CD4-positive, alpha-beta memory T cell (primary cell): Measurements from ENCODE around the gene IFITM1. TPM values are rescaled to one million over a fixed set of nuclear protein-coding genes. Genes with fewer than 3 reads are reported as not detected.

ENCODE experiments used
- CTCF ChIA-PET: fragments of 350-600 bp; sonication (Branson Sonifier 250); formaldehyde crosslinking; loops from one replicate; lab custom pipeline; 2021; ENCODE audit warnings: inconsistent platforms; ENCODE audit not compliant: partially characterized antibody; lab: Charles Lee
- POLR2A ChIA-PET: fragments of 350-600 bp; sonication (Branson Sonifier 250); formaldehyde crosslinking; loops from one replicate; lab custom pipeline; 2021; ENCODE audit not compliant: partially characterized antibody; lab: Charles Lee
- DNase-seq, 5 donors: peaks; one replicate each; pipeline versions ENCODE4 v3.0.0 to v3.0.0-alpha.2; 2020 to 2022; ENCODE audit warnings: mixed read lengths in 1 of 5
- H3K27ac ChIP-seq: one replicate; pipeline ENCODE4 v1.7.0; 2013; ENCODE audit warnings: low read depth, low read length
- H3K27me3 ChIP-seq: 2 replicates; pipeline ENCODE4 v1.7.0; 2013; ENCODE audit warnings: mild to moderate bottlenecking, low read length, moderate library complexity; ENCODE audit not compliant: insufficient read depth
- H3K36me3 ChIP-seq: 2 replicates; pipeline ENCODE4 v1.7.0; 2013; ENCODE audit warnings: mild to moderate bottlenecking, low read length, moderate library complexity; ENCODE audit not compliant: insufficient read depth
- H3K4me1 ChIP-seq: 2 replicates; pipeline ENCODE4 v1.7.0; 2013; ENCODE audit warnings: mild to moderate bottlenecking, low read length, moderate library complexity; ENCODE audit not compliant: insufficient read depth
- H3K4me3 ChIP-seq, 2 donors: one replicate each; pipeline ENCODE4 v1.7.0; 2013; ENCODE audit warnings: low read length in 2 of 2, mild to moderate bottlenecking in 1 of 2
- H3K9me3 ChIP-seq, 2 donors: one replicate each; pipeline ENCODE4 v1.7.0; 2013; ENCODE audit warnings: low read length in 2 of 2, control low read depth in 1 of 2; ENCODE audit not compliant: control insufficient read depth in 1 of 2
- H3K27ac Mint-ChIP-seq, 7 donors: one replicate each; pipeline ENCODE4 v1.8.0; 2020 to 2021; ENCODE audit warnings: mixed read lengths in 7 of 7, mild to moderate bottlenecking in 6 of 7, inconsistent platforms in 3 of 7, moderate library complexity in 3 of 7
- H3K27me3 Mint-ChIP-seq, 2 donors: one replicate each; pipeline ENCODE4 v1.8.0; 2020 to 2021; ENCODE audit warnings: mixed read lengths in 2 of 2
- H3K36me3 Mint-ChIP-seq, 2 donors: one replicate each; pipeline ENCODE4 v1.8.0; 2020 to 2021; ENCODE audit warnings: mixed read lengths in 2 of 2, inconsistent platforms in 1 of 2, mild to moderate bottlenecking in 1 of 2
- H3K4me1 Mint-ChIP-seq, 4 donors: one replicate each; pipeline ENCODE4 v1.8.0; 2020 to 2021; ENCODE audit warnings: mixed read lengths in 4 of 4, mild to moderate bottlenecking in 1 of 4
- H3K4me3 Mint-ChIP-seq, 8 donors: one replicate each; pipeline ENCODE4 v1.8.0; 2020 to 2021; ENCODE audit warnings: mixed read lengths in 8 of 8, mild to moderate bottlenecking in 7 of 8, moderate library complexity in 6 of 8, inconsistent platforms in 3 of 8
- H3K9me3 Mint-ChIP-seq, 8 donors: one replicate each; pipeline ENCODE4 v1.8.0; 2020 to 2021; ENCODE audit warnings: mixed read lengths in 8 of 8, mild to moderate bottlenecking in 5 of 8, inconsistent platforms in 3 of 8, moderate library complexity in 1 of 8
- intact Hi-C: fragments of 100-400 bp; cut with micrococcal nuclease; formaldehyde crosslinking; loops from one replicate; pipeline ENCODE4 v1.15.1; 2023
- polyA plus RNA-seq, 2 donors: library from polyadenylated mRNA; unstranded; fragments of 300-500 nt; fragmentation: Illumina TruSeq; gene quantifications; one replicate each; pipeline ENCODE4 v1.2.3, GENCODE V29; 2021
- total RNA-seq, 2 experiments: library from RNA; stranded (reverse); gene quantifications; one replicate each; pipeline ENCODE4 v1.2.3, GENCODE V29; 2021

The IFITM1 gene
- total and polyA plus RNA-seq, 4 experiments from 2014 or later = 119 to 2,173 (median 1,097) TPM

DNA sequence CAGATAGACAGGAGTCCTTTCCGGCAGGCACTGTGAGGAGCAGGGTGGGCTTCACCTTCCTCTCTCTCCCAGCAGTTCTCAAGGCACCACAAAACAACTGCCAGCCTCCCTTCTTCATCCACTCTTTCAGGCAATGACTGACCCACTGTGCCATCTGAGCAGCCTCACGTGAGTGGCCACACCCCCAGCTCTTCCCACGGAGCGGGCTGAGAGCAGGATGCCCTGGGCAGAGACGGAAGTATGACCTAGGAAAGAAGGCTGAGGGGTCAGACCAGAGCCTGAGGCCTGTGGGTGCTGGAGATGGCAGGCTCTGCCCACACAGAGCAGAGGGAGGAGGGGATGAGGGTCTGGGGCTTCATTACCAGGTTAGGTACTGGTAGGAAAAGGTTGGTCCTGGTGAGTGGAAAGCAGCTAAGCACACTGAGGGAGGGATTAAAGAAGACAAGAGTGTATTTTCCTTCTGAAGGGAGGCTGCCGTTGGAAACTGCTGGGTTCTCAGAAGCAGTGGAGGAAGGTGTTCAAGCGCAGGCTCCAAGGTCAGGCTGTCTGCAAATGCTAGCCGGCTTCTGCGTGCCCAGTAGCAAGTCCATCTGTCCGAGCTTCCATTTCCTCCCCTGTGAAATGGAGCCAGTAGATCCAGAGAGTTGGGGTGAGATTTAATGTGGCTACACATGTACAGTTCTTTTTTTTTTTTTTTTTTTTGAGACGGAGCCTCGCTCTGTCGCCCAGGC, 31.0 kb upstream of the IFITM1 start:
- Mint-ChIP-seq H3K27ac (peak overlapping the region in 5 of 7 donors; percentile 62 to 87 (median 86)), H3K4me3 (peak overlapping the region; percentile 88 to 93 (median 90)), H3K27me3 (no peaks in the 10 kb centered on the region), H3K9me3 (peaks cover 0 to 4% (median 0%) of the 10 kb centered on the region in 8 donors), H3K4me1 (peaks cover 30 to 70% (median 52%) of the 10 kb centered on the region in 4 donors), H3K36me3 (peaks cover 16 to 34% of the 10 kb centered on the region in 2 donors)
- peaks cover 74% of the 10 kb centered on the region for H3K4me1 ChIP-seq
- intact Hi-C loops = no loop called here
- no peaks in the 10 kb centered on the region for H3K36me3 ChIP-seq
- POLR2A ChIA-PET = interaction anchor here (1.0 to 14.3 kb wide), 11 partner anchors 9 to 76 kb away, joined by 3 to 549 read pairs (median 23); partner anchors contain the start of genes IFITM1, IFITM5, PGGHG and PSMD13
- CTCF ChIA-PET = interaction anchor here (1.1 to 8.4 kb wide), 5 partner anchors 15 to 167 kb away, joined by 6 to 81 read pairs (median 14); partner anchors contain the start of gene PTDSS2
- no peak overlapping the region for H3K4me3 ChIP-seq
- peak in 1 of 5 donors; percentile 14 for DNase-seq
- H3K27ac ChIP-seq = no peak overlapping the region
- no peaks in the 10 kb centered on the region for H3K9me3 ChIP-seq
- no peaks in the 10 kb centered on the region for H3K27me3 ChIP-seq

DNA sequence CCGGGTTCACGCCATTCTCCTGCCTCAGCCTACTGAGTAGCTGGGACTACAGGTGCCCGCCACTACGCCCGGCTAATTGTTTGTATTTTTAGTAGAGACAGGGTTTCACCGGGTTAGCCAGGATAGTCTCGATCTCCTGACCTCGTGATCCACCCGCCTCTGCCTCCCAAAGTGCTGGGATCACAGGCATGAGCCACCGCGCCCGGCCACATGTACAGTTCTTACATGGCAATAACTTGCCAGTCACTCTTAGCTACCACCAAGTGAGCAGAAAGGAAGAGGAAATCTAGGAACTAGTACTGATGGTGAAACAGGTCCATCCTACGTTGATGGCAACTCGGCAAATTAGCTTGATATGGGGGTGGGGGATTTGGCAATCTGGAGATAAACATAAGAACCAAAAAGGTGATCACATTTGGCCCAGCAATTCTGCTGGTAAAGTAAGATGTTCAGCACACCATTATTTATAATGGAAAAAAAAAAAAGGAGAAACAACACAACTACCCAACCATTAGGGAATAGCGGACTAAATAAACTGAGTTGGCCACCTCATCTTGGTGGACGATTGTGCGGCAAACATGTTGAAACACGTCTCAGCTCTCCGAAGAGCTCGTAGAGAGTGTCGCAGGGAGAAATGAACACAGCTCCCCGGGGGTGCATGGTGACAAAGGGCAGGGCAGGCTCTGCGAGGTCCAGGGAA, 30.3 kb upstream of the IFITM1 start:
- Histone ChIP-seq H3K36me3 (no peaks in the 10 kb centered on the region), H3K4me1 (peaks cover 71% of the 10 kb centered on the region), H3K4me3 (no peak overlapping the region), H3K27me3 (no peaks in the 10 kb centered on the region), H3K27ac (no peak overlapping the region), H3K9me3 (no peaks in the 10 kb centered on the region)
- H3K27ac Mint-ChIP-seq = peak overlapping the region in 5 of 7 donors; percentile 23 to 87 (median 65)
- ChIA-PET CTCF (interaction anchor here (1.1 to 8.4 kb wide), 3 partner anchors 22 to 166 kb away, joined by 6 to 81 read pairs (median 7); partner anchors contain the start of gene PTDSS2), POLR2A (interaction anchor here (0.5 to 14.3 kb wide), 10 partner anchors 8 to 1245 kb away, joined by 3 to 549 read pairs (median 3); partner anchors contain the start of genes IFITM1 and PGGHG)
- peak overlapping the region in 6 of 8 donors; percentile 21 to 90 (median 41) for H3K4me3 Mint-ChIP-seq
- H3K27me3 Mint-ChIP-seq = no peaks in the 10 kb centered on the region
- H3K36me3 Mint-ChIP-seq = peaks cover 16 to 38% of the 10 kb centered on the region in 2 donors
- peaks cover 26 to 66% (median 50%) of the 10 kb centered on the region in 4 donors for H3K4me1 Mint-ChIP-seq
- DNase-seq = peak in 1 of 5 donors; percentile 7
- intact Hi-C loops = no loop called here
- H3K9me3 Mint-ChIP-seq = peaks cover 0 to 4% (median 0%) of the 10 kb centered on the region in 8 donors

DNA sequence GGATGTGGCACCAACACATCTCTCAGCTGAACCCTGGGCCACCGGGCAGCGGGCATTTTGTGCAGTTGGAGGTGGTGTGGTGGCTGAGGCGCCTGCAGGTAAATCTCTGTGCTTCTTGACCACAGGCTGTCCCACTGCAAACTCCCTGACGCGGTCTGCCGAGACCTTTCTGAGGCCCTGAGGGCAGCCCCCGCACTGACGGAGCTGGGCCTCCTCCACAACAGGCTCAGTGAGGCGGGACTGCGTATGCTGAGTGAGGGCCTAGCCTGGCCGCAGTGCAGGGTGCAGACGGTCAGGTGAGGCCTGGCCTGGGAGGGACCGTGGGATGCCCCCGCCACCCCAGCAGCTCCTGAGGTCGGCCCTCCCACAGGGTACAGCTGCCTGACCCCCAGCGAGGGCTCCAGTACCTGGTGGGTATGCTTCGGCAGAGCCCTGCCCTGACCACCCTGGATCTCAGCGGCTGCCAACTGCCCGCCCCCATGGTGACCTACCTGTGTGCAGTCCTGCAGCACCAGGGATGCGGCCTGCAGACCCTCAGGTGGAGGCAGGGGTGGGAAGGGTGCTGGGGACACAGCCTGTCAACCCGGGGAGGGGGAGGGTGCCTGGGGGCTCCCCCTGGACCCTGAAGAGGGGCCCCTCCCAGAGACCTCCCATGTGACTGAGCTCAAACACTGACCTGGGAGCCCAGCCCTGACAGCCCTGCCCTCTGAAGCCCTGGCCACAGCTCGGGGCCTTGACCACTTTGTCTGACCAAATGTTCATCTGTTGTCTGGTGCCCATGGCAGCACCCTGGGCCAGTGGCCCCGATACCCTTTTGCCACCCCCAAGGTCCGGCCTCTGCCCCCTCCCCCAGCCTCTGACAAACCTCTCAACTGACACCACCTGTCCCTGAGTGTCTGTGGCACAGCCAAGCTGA, 29.5 kb upstream of the IFITM1 start:
- Mint-ChIP-seq H3K36me3 (peaks cover 16 to 38% of the 10 kb centered on the region in 2 donors), H3K27me3 (no peaks in the 10 kb centered on the region), H3K9me3 (peaks cover 0 to 4% (median 0%) of the 10 kb centered on the region in 8 donors), H3K27ac (peak overlapping the region in 1 of 7 donors; percentile 87), H3K4me1 (peaks cover 25 to 64% (median 47%) of the 10 kb centered on the region in 4 donors), H3K4me3 (no peak overlapping the region)
- ChIA-PET CTCF (interaction anchor here (1.3 to 8.4 kb wide), 3 partner anchors 20 to 34 kb away, joined by 3 to 81 read pairs (median 6); no protein-coding TSS in a partner anchor), POLR2A (interaction anchor here (0.5 to 14.3 kb wide), 11 partner anchors 7 to 1244 kb away, joined by 3 to 549 read pairs (median 3); partner anchors contain the start of genes BET1L, IFITM2, PGGHG and RIC8A)
- H3K36me3 ChIP-seq = no peaks in the 10 kb centered on the region
- intact Hi-C loops = loop anchor here (5.0 kb wide), 1 partner anchor 47 kb away; the partner anchor contains the start of genes PSMD13 and SIRT3
- H3K9me3 ChIP-seq = no peaks in the 10 kb centered on the region
- no peak for DNase-seq
- H3K27me3 ChIP-seq = no peaks in the 10 kb centered on the region
- no peak overlapping the region for H3K27ac ChIP-seq
- H3K4me1 ChIP-seq = peaks cover 64% of the 10 kb centered on the region
- no peak overlapping the region for H3K4me3 ChIP-seq

DNA sequence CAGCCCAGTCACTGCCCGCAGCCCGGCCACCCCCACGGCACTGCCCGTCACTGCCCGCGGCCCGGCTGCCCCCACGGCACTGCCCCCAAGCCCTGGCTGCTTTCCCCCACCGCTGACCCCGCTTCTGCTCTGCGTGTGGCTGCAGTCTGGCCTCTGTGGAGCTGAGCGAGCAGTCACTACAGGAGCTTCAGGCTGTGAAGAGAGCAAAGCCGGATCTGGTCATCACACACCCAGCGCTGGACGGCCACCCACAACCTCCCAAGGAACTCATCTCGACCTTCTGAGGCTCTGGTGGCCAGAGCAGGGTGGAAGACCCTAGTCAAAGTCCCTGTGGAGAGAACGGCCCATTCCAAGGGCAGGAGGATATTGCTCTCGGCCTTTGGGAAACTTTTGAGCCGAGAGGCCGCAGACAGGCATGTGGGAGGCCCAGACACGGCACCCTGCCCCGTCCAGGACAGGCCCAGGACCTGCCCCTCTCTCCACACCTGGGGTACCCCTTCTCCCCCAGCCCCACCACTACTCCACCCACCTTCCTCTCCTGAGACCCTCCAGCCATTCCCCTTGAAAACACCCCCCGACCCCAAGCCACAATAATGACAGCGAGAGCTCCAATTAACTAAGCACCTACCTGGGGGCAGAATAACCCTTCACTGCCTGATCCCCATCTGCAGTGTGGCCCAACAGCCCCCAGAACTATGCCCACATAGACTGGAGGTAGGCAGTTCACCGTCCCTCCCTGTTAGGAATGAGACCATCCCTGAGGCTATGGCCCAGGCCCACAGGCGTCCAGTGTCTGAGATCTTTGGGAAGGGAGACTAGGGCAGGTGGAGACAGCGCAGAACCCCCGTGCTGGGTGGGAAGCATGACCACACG, 28.6 kb upstream of the IFITM1 start:
- no peaks in the 10 kb centered on the region for H3K27me3 Mint-ChIP-seq
- H3K4me1 Mint-ChIP-seq = peaks cover 26 to 71% (median 51%) of the 10 kb centered on the region in 4 donors
- intact Hi-C loops = loop anchor here (5.0 kb wide), 1 partner anchor 48 kb away; the partner anchor contains the start of genes PSMD13 and SIRT3
- ChIA-PET POLR2A (interaction anchor here (0.6 to 14.3 kb wide), 10 partner anchors 11 to 127 kb away, joined by 3 to 549 read pairs (median 5); partner anchors contain the start of genes BET1L, IFITM1, IFITM2 and IFITM5), CTCF (interaction anchor here (1.3 to 8.4 kb wide), 3 partner anchors 19 to 35 kb away, joined by 3 to 81 read pairs (median 15); no protein-coding TSS in a partner anchor)
- no peak overlapping the region for H3K4me3 ChIP-seq
- H3K27ac Mint-ChIP-seq = peak overlapping the region in 6 of 7 donors; percentile 22 to 95 (median 50)
- peaks cover 16 to 38% of the 10 kb centered on the region in 2 donors for H3K36me3 Mint-ChIP-seq
- no peaks in the 10 kb centered on the region for H3K9me3 ChIP-seq
- H3K9me3 Mint-ChIP-seq = peaks cover 0 to 4% (median 0%) of the 10 kb centered on the region in 8 donors
- H3K4me1 ChIP-seq = peaks cover 64% of the 10 kb centered on the region
- peak overlapping the region in 5 of 8 donors; percentile 10 to 57 (median 29) for H3K4me3 Mint-ChIP-seq
- no peak overlapping the region for H3K27ac ChIP-seq
- H3K27me3 ChIP-seq = no peaks in the 10 kb centered on the region
- no peak for DNase-seq
- no peaks in the 10 kb centered on the region for H3K36me3 ChIP-seq

DNA sequence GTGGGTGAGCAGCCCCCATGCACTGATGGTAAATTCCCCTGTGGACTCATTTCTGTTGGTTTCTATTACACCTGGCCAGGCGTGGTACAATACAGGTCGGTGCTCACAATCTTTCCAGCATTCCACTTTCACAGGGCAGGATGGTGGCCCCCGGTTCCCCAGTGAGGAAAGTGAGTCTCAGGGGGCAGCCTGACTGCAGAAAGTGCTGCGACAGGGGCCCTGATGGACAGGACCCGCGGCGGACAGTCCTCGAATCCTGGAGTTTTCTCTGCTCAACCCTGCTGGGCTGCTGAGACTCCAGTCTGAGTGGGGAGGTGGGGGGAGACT, 28.0 kb upstream of the IFITM1 start:
- Histone ChIP-seq H3K9me3 (no peaks in the 10 kb centered on the region), H3K36me3 (no peaks in the 10 kb centered on the region), H3K27me3 (no peaks in the 10 kb centered on the region), H3K4me1 (peaks cover 60% of the 10 kb centered on the region), H3K27ac (no peak overlapping the region), H3K4me3 (no peak overlapping the region)
- Mint-ChIP-seq H3K27me3 (no peaks in the 10 kb centered on the region), H3K36me3 (peaks cover 16 to 39% of the 10 kb centered on the region in 2 donors), H3K27ac (peak overlapping the region in 6 of 7 donors; percentile 22 to 99 (median 58)), H3K9me3 (peaks cover 0 to 1% (median 0%) of the 10 kb centered on the region in 8 donors), H3K4me3 (peak overlapping the region in 4 of 8 donors; percentile 10 to 57 (median 27)), H3K4me1 (peaks cover 25 to 70% (median 48%) of the 10 kb centered on the region in 4 donors)
- intact Hi-C loops = loop anchor here (5.0 kb wide), 1 partner anchor 49 kb away; the partner anchor contains the start of genes PSMD13 and SIRT3
- ChIA-PET CTCF (interaction anchor here (2.8 to 3.2 kb wide), 2 partner anchors 19 to 35 kb away, joined by 15 to 28 read pairs; no protein-coding TSS in a partner anchor), POLR2A (interaction anchor here (1.1 to 14.3 kb wide), 7 partner anchors 13 to 77 kb away, joined by 3 to 549 read pairs (median 45); partner anchors contain the start of genes BET1L, IFITM1, IFITM5 and RIC8A)
- DNase-seq = no peak
